Large intestine (tissue), 3 donors: ENCODE data around the gene CCDC43. TPM values are rescaled to one million over a fixed set of nuclear protein-coding genes. Genes with fewer than 3 reads are reported as not detected.
"Not testable (repeated sequence)": the region's sequence is repeated elsewhere in the genome, so short reads cannot be mapped to it uniquely, and the experiment has no call there.

Experiments used
- DNase-seq, 2 donors: peaks; one replicate each; pipeline versions ENCODE4 v3.0.0 to v3.0.0-alpha.2; 2013
- H3K27ac ChIP-seq: one replicate; pipeline ENCODE4 v1.5.1; 2013; ENCODE audit warnings: low read length
- H3K27me3 ChIP-seq: 2 replicates; pipeline ENCODE4 v1.6.1; 2013; ENCODE audit warnings: low read length; ENCODE audit not compliant: control insufficient read depth, insufficient read depth
- H3K36me3 ChIP-seq: 2 replicates; pipeline ENCODE4 v1.6.1; 2013; ENCODE audit warnings: low read length; ENCODE audit not compliant: control insufficient read depth, insufficient read depth
- H3K4me1 ChIP-seq: one replicate; pipeline ENCODE4 v1.6.1; 2013; ENCODE audit warnings: low read length; ENCODE audit not compliant: control insufficient read depth, insufficient read depth
- H3K4me3 ChIP-seq: one replicate; pipeline ENCODE4 v1.5.1; 2013; ENCODE audit warnings: low read length
- H3K9me3 ChIP-seq: one replicate; pipeline ENCODE4 v1.6.1; 2013; ENCODE audit warnings: mild to moderate bottlenecking, low read depth, low read length, moderate library complexity; ENCODE audit not compliant: control insufficient read depth
- WGBS: methylation state at CpG from one replicate; pipeline ENCODE4 v1.1.5; 2013; ENCODE audit warnings: low lambda C conversion rate; ENCODE audit not compliant: insufficient coverage; 5-methylcytosine and 5-hydroxymethylcytosine counted together
- polyA plus RNA-seq: library from polyadenylated mRNA; unstranded; fragments of 120-200 nt; gene quantifications from one replicate; pipeline ENCODE4 v1.2.1, GENCODE V29; 2013

The CCDC43 gene
- polyA plus RNA-seq, 1 donor = 25.5 TPM

GRCh38 chr17:44651228-44651627 lies 38.3 kb downstream of the CCDC43 start:
- H3K27me3 ChIP-seq = peaks cover 32% of the 10 kb centered on the region
- no peak for DNase-seq
- WGBS = 83% methylated on average over 3 of the region's 5 CpGs
- no peaks in the 10 kb centered on the region for H3K36me3 ChIP-seq
- H3K4me3 ChIP-seq = no peak overlapping the region
- H3K9me3 ChIP-seq = no peaks in the 10 kb centered on the region
- no peak overlapping the region for H3K27ac ChIP-seq
- no peaks in the 10 kb centered on the region for H3K4me1 ChIP-seq

- DNase-seq = no peak
- H3K36me3 ChIP-seq = no peaks in the 10 kb centered on the region
- H3K27ac ChIP-seq = no peak overlapping the region
- H3K9me3 ChIP-seq = no peaks in the 10 kb centered on the region
- H3K4me1 ChIP-seq = no peaks in the 10 kb centered on the region
- no CpG with 5 or more reads among the region's 2 CpGs for WGBS
- no peak overlapping the region for H3K4me3 ChIP-seq
- peaks cover 13% of the 10 kb centered on the region for H3K27me3 ChIP-seq
Observed at GRCh38 chr17:44648963-44649362, 40.6 kb downstream of the CCDC43 start.

- DNase-seq = no peak
- no peaks in the 10 kb centered on the region for H3K9me3 ChIP-seq
- no peak overlapping the region for H3K4me3 ChIP-seq
- no peaks in the 10 kb centered on the region for H3K4me1 ChIP-seq
- H3K36me3 ChIP-seq = no peaks in the 10 kb centered on the region
- H3K27me3 ChIP-seq = peaks cover 9% of the 10 kb centered on the region
- H3K27ac ChIP-seq = no peak overlapping the region
Observed at GRCh38 chr17:44647736-44648135, 41.8 kb downstream of the CCDC43 start.

- peaks cover 9% of the 10 kb centered on the region for H3K27me3 ChIP-seq
- 83% methylated on average over 1 of the region's 4 CpGs for WGBS
- no peak for DNase-seq
- no peak overlapping the region for H3K27ac ChIP-seq
- no peaks in the 10 kb centered on the region for H3K4me1 ChIP-seq
- H3K36me3 ChIP-seq = no peaks in the 10 kb centered on the region
- H3K9me3 ChIP-seq = no peaks in the 10 kb centered on the region
- H3K4me3 ChIP-seq = no peak overlapping the region
Observed at GRCh38 chr17:44646280-44646679, 43.3 kb downstream of the CCDC43 start.

- 100% methylated on average over 1 of the region's 12 CpGs for WGBS
- no peak for DNase-seq
- H3K4me3 ChIP-seq = no peak overlapping the region
- H3K27me3 ChIP-seq = peaks cover 9% of the 10 kb centered on the region
- no peak overlapping the region for H3K27ac ChIP-seq
- no peaks in the 10 kb centered on the region for H3K4me1 ChIP-seq
- H3K36me3 ChIP-seq = no peaks in the 10 kb centered on the region
- no peaks in the 10 kb centered on the region for H3K9me3 ChIP-seq
Observed at GRCh38 chr17:44645341-44645740, 44.2 kb downstream of the CCDC43 start.

DNA sequence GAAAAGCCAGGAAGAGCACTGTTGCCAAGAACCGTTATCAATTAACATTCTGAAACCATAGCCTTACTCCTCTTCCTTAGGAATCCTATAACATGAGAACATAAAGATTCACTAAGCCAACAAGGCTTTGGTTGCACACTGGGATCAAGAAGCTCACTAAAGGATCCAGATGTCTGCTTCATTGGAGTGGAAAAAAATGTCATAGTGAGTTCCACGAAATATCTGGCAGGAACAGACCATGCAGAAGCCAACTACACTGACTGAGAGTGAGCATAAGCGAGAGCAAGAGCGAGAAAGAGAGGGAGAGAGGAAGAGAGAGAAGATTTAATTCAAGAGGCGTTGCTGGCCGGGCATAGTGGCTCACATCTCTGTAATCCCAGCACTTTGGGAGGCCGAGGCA lies 46.7 kb downstream of the CCDC43 start:
- peaks cover 4% of the 10 kb centered on the region for H3K27me3 ChIP-seq
- no peak overlapping the region for H3K27ac ChIP-seq
- WGBS = 73% methylated on average over 3 of the region's 7 CpGs
- no peaks in the 10 kb centered on the region for H3K4me1 ChIP-seq
- no peaks in the 10 kb centered on the region for H3K9me3 ChIP-seq
- H3K36me3 ChIP-seq = no peaks in the 10 kb centered on the region
- DNase-seq = no peak
- no peak overlapping the region for H3K4me3 ChIP-seq

- WGBS = no CpG with 5 or more reads among the region's 1 CpG
- Histone ChIP-seq H3K4me3 (no peak overlapping the region), H3K27ac (no peak overlapping the region), H3K4me1 (no peaks in the 10 kb centered on the region), H3K9me3 (no peaks in the 10 kb centered on the region), H3K36me3 (no peaks in the 10 kb centered on the region), H3K27me3 (no peaks in the 10 kb centered on the region)
- no peak for DNase-seq
Observed at GRCh38 chr17:44637066-44637465, 52.5 kb downstream of the CCDC43 start.

DNA sequence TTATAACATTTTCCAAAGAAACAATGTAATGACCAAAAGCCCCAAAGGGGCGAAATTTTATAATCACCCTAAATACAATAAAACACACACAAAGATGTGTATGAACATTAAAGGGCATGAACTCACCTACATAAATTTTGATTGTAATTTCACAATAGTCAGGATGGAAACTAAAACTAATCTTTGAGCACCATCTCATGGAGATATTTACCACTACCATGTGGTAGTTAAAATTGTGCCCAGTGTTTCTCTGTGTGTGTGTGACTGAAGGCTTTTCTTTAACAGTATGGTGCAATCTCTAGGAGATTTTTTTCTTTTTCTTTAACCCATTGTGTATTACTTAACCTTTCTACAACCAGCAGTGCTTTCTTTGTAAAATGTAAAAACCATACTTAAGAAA lies 53.0 kb downstream of the CCDC43 start:
- no peak for DNase-seq
- H3K4me3 ChIP-seq = no peak overlapping the region
- no peak overlapping the region for H3K27ac ChIP-seq
- H3K36me3 ChIP-seq = no peaks in the 10 kb centered on the region
- no peaks in the 10 kb centered on the region for H3K4me1 ChIP-seq
- no peaks in the 10 kb centered on the region for H3K27me3 ChIP-seq
- no CpG with 5 or more reads among the region's 1 CpG for WGBS
- no peaks in the 10 kb centered on the region for H3K9me3 ChIP-seq

GRCh38 chr17:44634401-44634800 lies 55.2 kb downstream of the CCDC43 start:
- not testable (repeated sequence) for H3K9me3 ChIP-seq, H3K36me3 ChIP-seq, H3K27me3 ChIP-seq, DNase-seq, H3K4me1 ChIP-seq, H3K27ac ChIP-seq, H3K4me3 ChIP-seq
- 83% methylated on average over 1 of the region's 4 CpGs for WGBS

- WGBS = 90% methylated on average over 3 of the region's 8 CpGs
- H3K4me3 ChIP-seq = no peak overlapping the region
- H3K36me3 ChIP-seq = no peaks in the 10 kb centered on the region
- no peaks in the 10 kb centered on the region for H3K27me3 ChIP-seq
- no peak for DNase-seq
- H3K27ac ChIP-seq = no peak overlapping the region
- H3K4me1 ChIP-seq = no peaks in the 10 kb centered on the region
- no peaks in the 10 kb centered on the region for H3K9me3 ChIP-seq
Observed at GRCh38 chr17:44633998-44634397, 55.6 kb downstream of the CCDC43 start.

DNA sequence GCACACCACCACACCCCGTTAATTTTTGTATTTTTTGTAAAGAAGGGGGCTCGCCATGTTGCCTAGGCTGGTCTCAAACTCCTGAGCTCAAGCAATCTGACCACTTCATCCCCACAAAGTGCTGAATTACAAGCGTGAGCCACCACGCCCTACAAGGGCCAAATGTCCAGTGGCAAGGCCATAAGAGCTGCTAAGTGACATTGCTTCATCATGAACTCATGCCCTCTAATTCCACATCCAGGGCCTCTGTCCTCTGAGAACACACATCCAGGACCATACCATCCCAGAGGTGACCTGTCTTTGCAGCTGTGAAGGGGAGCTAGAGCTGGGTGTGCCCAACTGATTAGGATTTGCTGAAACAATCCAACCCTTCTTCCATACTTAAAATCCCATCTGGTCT lies 58.9 kb downstream of the CCDC43 start:
- DNase-seq = no peak
- H3K27ac ChIP-seq = no peak overlapping the region
- H3K36me3 ChIP-seq = no peaks in the 10 kb centered on the region
- H3K27me3 ChIP-seq = peaks cover 3% of the 10 kb centered on the region
- no peak overlapping the region for H3K4me3 ChIP-seq
- no peaks in the 10 kb centered on the region for H3K9me3 ChIP-seq
- no CpG with 5 or more reads among the region's 4 CpGs for WGBS
- peaks cover 5% of the 10 kb centered on the region for H3K4me1 ChIP-seq
